ENCODE results near the gene SLC9A9.

GRCh38 chr3:143753006-143753405 is 95.3 kb downstream of the SLC9A9 start:
- TF ChIP-seq POLR2A (IDR thresholded peaks at IDR 0.05) = no peak
- TF ChIP-seq CTCF (IDR thresholded peaks at IDR 0.05) = no peak

All from prostate gland (tissue), 2 donors.